Omental fat pad (tissue), 4 donors: ENCODE data around the gene SLC5A2. TPM values are rescaled to one million over a fixed set of nuclear protein-coding genes. Genes with fewer than 3 reads are reported as not detected.
"Not testable (repeated sequence)": the region's sequence is repeated elsewhere in the genome, so short reads cannot be mapped to it uniquely, and the experiment has no call there.

Experiments
- ATAC-seq: fragments of 150-250 bp; one replicate; pipeline ENCODE4 v1.9.1; 2016; ENCODE audit warnings: mild to moderate bottlenecking, moderate library complexity; ENCODE audit not compliant: low FRiP score
- DNase-seq: peaks from one replicate; pipeline ENCODE4 v3.0.0-alpha.2; 2019; ENCODE audit warnings: low spot score
- CTCF ChIP-seq, 3 donors: fragments of 450-650 bp; IDR thresholded peaks; one replicate each; pipeline ENCODE4 v1.5.1; 2016 to 2017; ENCODE audit warnings: antibody characterized with exemption in 3 of 3, mild to moderate bottlenecking in 3 of 3, moderate library complexity in 2 of 3
- total RNA-seq, 4 donors: library from RNA; depleted of rRNA; stranded (reverse); fragments of >200 nt; gene quantifications; one replicate each; pipeline ENCODE4 v1.1.0, GENCODE V29; 2016

The SLC5A2 gene
- total RNA-seq, 4 donors from 2014 or later, result not detected

- no peak for TF ChIP-seq CTCF (IDR thresholded peaks at IDR 0.05)
- DNase-seq (no peak), ATAC-seq (no peak)
Observed at GRCh38 chr16:31496670-31497069, 13.7 kb downstream of the SLC5A2 start.

GRCh38 chr16:31498493-31498892 lies 15.6 kb downstream of the SLC5A2 start:
- TF ChIP-seq CTCF (IDR thresholded peaks at IDR 0.05), result no peak
- DNase-seq (no peak), ATAC-seq (no peak)

- ATAC-seq, result no peak
- TF ChIP-seq CTCF (IDR thresholded peaks at IDR 0.05), result no peak
- no peak for DNase-seq
Observed at GRCh38 chr16:31499928-31500327, 17.0 kb downstream of the SLC5A2 start.

DNA sequence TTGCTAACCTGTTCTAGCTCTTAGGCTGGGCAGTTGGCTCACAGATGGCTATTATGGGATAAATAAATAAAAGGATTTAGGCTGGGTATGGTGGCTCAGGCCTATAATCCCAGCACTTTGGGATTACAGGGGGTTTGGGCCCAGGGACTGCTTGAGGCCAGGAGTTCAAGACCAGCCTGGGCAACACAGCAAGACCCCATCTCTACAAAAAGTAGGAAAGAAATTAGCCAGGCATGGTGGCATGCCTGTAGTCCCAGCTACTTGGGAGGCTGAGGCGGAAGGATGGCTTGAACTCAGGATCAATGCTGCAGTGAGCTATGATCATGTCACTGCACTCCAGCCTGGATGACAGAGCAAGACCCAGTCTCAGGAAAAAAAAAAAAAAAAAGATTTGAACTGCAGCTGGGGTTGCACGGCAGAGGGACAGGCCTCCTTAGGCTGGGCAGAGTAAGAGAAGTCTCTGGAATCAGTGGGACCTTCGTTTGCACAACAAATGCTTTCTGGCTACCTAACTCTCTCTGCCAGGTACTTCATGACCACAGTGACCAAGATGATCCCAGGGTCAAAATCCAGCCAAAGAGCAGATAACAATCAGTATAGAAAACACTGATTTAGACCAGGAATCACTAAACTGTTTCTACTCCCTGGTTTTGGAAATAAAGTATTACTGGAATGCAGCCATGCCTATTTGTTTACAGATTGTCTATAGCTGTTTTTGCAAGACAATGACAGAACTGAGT lies 18.5 kb downstream of the SLC5A2 start:
- no peak for DNase-seq
- no peak for TF ChIP-seq CTCF (IDR thresholded peaks at IDR 0.05)
- no peak for ATAC-seq

- TF ChIP-seq CTCF (IDR thresholded peaks at IDR 0.05), result no peak
- no peak for ATAC-seq
- DNase-seq, result no peak
Observed at GRCh38 chr16:31501966-31502348, 19.0 kb downstream of the SLC5A2 start.

DNA sequence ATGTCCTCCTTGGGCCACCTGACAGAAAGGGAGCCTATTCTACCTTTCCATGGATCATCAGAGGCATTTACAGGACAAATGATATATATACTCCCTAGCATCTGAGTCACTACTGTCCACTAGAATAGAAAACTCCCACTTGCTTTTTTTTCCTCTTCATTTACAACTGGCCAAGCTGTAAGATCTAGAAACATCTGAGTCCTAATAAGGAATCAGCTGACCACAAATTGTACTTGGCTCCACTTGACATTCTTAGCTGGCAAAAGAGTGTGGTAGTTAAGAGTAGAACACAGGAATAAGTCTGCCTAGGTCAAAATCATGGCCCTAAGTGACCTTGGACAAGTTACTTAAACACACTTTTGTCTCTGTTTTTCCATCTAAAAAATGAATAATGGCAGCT lies 20.1 kb downstream of the SLC5A2 start:
- TF ChIP-seq CTCF (IDR thresholded peaks at IDR 0.05), result no peak
- ATAC-seq (no peak), DNase-seq (no peak)

GRCh38 chr16:31503555-31503954 lies 20.6 kb downstream of the SLC5A2 start:
- not testable (repeated sequence) for DNase-seq, ATAC-seq
